Anterior cingulate cortex (tissue), 58 donors: ENCODE results near the gene RRM1.

Experiments
- DNase-seq, 58 donors: peaks; one replicate each; lab custom pipeline; 2025; lab: John Stamatoyannopoulos, UW

The RRM1 gene

DNA sequence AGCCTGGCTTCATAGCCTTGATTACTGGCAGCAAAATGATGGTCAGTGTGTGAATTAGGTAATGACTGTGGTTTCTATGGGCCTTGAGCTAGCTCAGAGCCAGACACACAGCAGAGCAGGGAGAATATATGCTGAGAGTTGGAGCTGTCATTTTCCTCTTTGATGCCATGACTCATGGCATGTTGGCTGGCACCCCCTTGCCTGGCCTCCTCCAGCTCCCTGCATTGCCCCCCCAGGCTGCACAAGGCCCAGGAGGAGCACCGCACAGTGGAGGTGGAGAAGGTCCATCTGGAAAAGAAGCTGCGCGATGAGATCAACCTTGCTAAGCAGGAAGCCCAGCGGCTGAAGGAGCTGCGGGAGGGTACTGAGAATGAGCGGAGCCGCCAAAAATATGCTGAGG, 20.3 kb upstream of the RRM1 start:
- DNase-seq, result peak in 9 of 58 donors; percentile 6 to 32 (median 14)

DNA sequence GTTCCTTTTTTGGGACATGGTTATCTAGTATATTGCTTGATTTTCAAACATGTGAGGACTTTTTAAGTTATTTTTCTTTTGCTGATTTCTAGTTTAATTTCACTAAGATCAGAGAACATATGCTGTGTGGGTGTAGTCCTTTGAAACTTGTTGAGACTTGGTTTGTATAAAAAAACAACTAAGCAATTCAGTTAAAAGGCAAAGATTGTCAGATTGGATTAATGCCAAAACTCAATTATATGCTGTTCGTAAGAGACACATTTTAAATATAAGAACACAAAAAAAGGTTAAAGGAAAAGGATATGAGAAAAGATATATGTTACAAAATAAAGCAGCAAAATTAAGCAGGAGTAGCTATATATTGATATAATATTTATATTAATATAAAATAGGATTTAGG, 17.8 kb upstream of the RRM1 start:
- DNase-seq, result no peak

DNA sequence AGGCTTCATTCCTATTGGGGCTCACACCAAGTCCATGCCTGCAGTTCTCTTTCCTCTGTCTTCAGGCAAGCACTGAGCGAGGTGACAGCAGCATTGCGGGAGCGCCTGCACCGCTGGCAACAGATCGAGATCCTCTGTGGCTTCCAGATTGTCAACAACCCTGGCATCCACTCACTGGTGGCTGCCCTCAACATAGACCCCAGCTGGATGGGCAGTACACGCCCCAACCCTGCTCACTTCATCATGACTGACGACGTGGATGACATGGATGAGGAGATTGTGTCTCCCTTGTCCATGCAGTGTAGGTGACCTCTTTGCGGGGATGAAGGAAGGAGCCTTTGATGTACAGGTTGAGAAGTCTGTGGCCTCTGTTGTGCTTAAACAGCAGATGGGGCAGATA, 11.4 kb upstream of the RRM1 start:
- DNase-seq, result no peak

DNA sequence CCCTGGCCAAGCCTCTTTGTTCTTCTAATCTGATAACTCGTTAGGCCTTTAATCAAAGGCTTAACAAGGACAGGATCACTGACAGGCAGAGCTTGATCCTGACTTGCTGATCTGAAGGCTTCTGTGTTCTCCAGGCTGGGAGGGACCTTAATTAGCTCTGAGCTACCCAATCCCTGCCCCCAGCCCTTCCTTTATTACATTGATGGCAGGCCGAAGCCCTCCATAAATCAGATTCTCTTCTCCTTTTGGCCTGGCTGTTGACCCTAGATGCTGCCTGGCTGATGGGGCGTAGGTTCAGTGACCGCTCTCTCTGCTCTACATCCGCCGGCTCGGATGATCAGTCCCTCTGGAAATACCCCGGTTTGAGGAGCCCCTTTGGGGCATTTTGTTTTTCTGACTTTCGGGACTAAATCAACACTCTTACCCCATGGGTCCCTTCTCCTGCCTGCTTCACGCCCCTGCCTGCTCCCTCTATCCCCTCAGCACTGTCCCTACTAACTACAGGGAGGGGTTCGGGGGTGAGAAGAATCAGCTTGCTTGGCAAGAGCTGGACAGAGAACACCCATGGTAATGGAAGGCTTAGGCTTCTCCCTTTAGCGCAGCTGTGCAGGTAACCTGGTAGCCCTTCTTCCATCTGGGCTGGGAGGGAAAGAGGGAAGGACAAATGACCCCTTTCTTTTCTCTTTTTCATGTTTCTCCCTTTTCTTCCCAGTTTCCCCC, 10.0 kb upstream of the RRM1 start:
- no peak for DNase-seq

DNA sequence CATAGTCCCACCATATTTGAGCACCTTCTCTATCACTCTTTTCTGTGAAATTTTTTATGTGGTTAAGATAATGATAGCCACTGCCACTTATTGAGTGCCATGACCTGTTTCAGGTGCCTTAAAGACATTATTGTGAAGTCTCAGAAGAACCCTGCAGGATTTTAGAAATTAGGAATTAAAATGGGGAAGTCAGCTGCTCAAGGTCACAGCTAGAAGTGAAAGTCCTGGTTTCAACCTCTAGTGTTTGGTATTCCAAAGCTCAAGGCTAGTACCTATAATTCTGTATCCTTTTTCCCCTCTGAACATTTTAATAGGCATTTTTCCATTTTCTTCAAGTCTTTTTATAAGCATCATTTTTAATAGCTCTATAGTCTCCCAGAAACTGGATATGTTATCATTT, 9.0 kb upstream of the RRM1 start:
- DNase-seq, result no peak

DNA sequence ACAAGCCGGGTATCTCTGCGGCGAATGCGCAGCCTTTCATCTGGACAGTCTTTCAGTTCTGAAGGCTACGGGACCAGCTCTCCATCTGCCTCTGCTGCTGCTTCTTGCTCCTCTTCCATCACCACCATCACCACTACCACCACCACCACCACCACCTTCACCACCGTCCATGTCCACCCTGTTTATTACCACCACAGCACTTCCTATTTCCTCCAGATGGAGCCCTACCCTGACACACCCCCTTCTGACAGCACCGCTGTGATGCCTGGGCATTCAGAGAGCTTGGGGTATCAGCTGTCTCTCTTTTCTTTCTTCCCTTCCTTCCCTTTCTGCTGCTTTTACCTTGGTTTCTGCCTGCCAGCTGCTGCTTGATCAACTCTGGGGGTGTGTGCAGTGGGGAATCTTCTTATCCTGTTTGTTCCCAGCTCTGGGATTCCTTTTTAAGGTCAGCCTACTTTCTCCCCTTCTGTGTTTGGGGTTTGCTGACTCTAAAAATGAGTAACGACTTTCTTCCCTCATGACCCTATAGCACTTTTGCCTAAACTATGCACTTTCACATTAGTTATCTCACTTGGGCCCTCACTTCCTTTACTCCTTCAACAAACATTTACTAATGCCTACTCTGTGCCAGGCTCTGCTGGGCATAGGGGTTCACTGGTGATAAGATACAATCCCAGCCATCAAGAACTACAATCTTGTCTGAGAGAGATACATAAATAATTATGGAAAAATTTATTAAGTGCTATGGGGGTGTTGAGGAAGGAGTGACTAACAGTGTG, 7.8 kb upstream of the RRM1 start:
- no peak for DNase-seq

DNA sequence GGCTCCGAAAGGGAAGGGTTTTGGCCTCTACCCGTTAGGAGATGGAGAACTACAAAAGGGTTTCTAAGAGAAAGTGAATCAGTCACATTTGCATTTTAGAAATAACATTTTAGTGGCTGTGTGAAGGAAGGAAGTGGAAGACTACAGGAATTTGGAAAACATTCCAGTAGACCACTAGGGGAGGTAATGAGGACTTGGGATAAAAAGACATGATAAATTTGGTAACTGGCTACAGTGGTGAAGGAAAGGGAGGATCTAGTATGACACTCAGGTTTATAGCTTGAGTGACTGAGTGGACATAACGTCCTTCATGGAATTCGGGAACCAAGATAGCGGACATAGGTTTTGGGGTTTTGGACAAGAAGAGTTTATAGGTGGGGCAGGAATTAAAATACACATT, 7.0 kb upstream of the RRM1 start:
- DNase-seq, result no peak

DNA sequence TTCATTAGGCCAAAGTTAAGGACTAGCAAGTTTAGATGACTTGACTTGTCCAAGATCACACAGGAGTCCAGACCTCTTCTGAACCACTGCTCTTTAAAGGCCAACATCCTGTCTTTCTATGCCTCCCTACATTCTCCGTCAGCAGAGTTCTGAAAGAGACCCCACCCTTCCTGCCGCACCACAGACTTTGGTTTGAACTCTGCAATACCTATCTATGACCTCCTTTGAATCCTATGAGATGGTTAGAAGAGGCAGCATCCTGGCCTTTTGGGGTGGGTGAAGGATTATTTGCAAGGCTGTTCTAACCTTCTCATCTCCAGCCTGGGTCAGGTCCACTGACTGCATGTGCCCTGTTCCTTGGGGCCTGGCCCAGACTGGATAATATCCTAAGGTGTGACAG, 4.3 kb upstream of the RRM1 start:
- no peak for DNase-seq

DNA sequence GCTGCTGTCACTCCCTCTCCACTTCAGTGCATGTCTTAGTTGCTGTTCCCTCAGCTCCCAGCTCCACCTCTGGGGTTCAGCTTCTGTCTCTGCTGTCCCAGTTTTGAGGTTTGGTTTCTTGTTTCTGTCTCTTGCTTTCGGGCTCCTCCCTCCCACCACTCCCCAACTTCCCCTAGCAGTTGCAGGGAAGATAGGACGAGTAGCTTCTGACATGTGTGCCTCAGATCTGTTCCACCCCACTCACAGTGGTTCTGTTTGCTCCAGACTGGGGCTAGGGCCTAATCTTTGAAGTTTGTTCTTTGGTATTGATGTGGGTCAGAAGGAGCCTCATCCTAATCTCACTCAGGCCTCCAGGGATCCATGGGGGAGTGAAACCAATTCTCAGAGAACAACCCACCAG, 2.6 kb upstream of the RRM1 start:
- DNase-seq, result no peak

DNA sequence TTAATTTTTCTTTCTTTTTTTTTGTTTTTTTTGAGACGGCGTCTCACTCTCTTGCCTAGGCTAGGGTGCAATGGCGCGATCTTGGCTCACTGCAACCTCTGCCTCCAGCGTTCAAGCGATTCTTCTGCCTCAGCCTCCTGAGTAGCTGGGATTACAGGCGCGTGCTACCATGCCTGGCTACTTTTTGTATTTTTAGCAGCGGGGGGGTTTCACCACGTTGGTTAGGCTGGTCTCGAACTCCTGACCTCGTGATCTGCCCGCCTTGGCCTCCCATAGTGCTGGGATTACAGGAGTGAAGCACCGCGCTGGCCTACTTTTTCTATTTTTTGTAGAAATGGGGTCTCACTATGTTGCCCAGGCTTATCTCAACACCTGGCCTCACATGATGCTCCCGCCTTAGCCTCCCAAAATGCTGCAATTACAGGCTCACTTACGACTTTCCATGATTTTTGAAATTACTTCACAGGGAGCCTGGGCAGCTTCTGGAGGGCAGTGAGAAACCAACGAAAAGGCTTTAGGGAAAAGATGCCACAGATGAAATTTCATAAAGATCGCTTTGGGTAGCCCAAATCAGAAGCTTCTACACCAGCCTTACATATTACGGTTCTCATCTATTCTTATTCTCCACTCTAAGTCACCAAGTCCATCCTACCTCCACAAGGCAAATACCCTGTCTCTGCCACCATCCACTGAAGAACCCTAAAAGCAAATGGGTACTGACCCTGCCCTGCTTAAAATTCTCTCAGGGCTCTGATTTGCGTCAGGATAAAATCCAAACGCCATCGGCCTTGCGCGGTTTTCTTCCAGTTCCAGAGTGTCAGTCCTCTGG, 866 bp upstream of the RRM1 start:
- peak in 2 of 58 donors; percentile 21 to 53 for DNase-seq

DNA sequence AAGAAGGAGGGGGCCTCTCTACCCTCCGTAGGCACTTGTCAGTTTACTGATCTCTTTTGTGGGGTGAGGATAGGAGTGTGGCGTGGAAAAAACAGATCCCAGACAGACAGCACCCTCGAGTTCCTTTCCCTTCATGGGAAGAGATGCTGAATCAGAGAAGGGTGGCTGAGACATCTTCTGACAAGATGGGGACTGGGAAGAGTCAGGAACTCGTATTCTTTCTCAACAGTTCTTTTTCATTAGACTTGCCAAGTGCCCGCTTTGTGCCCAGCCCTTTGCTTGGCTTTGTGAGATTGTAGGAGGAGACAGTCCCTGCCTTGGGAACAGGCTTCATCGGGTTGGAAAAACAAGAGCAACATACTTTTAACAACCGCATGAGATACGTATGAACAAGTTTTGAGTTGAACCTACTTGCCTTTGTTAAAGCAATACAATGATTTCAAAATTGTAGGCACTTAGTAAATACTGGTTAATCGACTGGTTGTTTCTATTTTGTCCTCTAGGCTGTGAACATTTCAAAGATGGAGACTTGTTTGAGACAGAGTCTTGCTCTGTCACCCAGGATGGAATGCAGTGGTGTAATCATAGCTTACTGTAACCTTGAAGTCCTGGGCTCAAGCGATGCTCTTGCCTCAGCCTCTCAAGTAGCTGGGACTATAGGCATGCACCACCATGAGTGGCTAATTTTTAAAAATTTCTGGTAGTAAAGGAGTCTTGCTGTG, 1.1 kb downstream of the RRM1 start:
- no peak for DNase-seq

DNA sequence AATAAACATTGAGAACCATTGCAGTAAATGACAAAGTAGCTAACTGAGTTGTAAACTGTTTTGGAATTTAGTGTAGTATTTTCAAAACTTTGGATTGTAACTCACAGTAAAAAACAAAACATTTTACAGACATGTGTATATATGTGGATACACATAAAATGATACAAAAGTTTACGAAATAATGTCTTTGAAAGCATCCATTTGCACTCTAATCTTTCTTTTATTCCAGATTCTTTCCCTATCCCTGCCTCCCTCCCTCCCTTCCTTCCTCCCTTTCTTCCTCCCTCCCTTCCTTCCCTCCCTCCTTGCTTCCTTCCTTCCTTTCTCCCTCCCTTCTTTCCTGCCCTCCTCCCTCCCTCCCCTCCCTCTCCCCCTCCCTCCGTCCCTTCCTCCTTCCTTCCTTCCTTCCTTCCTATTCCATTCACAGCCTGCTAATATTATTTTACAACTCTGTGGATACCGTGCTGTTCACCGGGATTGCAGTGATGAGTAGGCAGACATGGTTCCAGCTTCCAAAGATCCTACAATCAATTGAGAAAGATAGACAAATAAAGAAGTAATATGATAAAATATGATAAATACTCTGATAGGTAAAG, 3.5 kb downstream of the RRM1 start:
- no peak for DNase-seq

DNA sequence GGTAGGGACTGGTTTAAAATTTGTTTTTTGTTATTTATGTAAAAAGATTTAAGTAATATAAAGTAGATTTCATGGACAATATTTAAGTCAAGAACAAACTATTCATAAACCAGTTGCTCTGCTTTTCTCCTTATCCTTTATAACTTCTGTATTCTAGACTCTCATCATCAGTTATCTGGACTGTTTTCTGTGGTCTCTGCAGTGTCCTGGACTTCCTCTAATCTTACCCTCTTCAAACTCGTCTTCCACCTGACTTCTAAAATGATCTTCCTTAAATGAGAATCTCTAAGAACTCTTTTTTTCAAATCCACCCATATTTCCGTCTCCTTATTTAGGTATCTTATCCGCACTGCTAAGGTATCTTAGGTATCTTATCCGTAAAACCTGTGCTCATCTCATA, 8.1 kb downstream of the RRM1 start:
- DNase-seq, result no peak

DNA sequence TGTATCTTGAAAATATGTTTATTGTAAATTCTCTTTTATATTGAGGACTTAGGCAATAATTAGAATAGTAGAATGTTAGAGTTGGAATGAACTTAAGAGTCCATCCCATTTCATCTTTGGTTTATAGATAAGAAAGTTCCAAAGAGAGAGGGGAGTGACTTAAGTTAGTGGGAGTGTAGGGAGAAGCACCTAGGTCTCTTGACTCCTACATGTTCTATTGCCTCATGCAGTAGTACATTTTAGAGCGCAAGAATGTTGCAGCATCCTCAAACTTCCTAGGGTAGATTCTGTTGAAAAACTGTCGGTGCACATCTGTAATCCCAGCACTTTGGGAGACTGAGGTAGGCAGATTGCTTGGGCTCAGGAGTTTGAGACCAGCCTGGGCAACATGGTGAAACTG, 8.7 kb downstream of the RRM1 start:
- no peak for DNase-seq

DNA sequence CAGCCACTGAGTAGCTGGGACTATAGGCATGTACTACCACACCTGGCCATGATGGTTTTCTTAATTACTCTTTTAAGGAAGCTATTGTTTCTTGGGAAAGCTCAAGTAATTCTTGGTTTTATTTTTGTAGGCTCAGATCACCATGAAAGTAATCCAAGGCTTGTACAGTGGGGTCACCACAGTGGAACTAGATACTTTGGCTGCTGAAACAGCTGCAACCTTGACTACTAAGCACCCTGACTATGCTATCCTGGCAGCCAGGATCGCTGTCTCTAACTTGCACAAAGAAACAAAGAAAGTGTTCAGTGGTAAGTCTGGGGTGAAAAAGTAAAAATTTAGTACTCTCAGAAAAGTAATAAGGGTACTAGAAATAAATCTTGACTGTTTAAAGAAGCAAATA, 11.3 kb downstream of the RRM1 start:
- no peak for DNase-seq

DNA sequence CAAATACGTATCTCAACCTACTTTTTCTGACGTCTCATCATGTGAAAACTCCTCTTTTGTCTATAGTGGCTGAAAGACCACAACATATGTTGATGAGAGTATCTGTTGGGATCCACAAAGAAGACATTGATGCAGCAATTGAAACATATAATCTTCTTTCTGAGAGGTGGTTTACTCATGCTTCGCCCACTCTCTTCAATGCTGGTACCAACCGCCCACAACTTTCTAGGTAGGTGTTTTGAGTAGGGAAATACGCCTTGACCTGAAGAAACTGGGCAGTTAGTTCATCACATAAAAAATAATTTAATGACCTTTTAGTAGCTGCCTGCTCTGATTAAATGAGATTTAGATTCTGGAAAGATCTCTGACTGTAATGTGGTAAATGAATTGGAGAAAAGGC, 17.2 kb downstream of the RRM1 start:
- DNase-seq, result no peak

DNA sequence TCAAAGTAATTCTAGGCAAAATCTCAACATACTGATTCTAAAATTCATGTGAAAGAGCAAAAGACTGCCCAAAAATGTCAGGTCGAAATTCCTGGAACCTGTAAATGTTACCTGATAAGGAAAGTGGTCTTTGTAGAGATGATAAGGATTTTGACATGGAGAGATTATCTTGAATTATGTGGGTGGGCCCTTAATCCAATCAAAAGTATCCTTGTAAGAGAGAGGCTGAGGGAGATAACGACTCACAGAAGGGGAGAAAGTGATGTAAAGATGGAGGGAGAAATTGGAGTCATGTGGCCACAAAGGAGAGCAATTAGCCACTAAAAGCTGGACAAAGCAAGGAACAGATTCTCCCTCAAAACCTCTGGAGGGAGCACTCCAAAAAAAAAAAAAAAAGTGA, 20.5 kb downstream of the RRM1 start:
- DNase-seq, result no peak

DNA sequence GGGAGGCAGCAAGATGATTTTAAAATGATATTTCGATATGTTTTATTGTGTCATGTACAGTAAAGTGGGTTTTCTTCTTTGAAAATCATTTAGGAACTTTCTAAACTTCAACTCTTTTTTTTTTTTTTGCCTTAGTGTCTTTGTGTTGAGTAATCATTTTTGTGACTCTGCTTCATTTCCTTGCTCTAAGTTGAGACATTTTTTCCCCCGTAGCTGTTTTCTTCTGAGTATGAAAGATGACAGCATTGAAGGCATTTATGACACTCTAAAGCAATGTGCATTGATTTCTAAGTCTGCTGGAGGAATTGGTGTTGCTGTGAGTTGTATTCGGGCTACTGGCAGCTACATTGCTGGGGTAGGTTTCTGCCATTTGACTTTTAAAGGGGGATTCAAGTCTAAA, 23.5 kb downstream of the RRM1 start:
- no peak for DNase-seq

DNA sequence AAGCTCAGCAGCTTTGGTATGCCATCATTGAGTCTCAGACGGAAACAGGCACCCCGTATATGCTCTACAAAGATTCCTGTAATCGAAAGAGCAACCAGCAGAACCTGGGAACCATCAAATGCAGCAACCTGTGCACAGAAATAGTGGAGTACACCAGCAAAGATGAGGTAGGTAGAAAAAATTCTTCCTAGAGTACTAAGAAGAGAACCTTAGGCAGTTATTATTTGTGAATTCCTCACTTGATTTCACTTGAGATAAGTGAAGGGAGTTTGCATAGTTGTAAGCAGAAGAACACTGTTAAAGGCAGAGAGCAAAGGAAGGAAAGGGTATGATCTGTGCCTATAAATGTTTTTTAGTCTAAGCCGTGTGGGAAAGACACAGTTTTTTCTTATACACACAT, 28.6 kb downstream of the RRM1 start:
- no peak for DNase-seq

DNA sequence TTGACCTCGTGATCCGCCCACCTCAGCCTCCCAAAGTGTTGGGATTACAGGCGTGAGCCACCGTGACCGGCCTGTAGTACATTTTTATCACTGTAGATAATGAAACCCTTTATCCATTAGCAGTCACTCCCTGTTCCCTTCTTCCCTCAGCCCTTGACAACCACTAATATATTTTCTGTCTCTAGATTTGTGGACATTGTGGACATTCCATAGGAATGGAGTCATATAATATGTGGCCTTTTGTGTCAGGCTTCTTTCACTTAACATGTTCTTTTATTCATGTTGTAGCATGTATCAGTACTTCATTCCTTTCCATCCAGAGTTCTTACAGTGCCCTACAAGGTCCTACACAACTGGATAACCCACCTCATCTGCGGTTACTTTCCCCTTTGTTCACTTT, 30.5 kb downstream of the RRM1 start:
- DNase-seq, result no peak
